ENCODE measurements around the gene TMEM87A.

- TF ChIP-seq CTCF (conservative IDR thresholded peaks at IDR 0.05) (no peak), ZFX (IDR thresholded peaks at IDR 0.05) (no peak)
Measured at GRCh38 chr15:42163291-42163690, 109.9 kb downstream of the TMEM87A start.

Measured in C4-2B (cell line).